EL (cell line): ENCODE results near the gene RMND1.
A peak's percentile ranks its signal among the peaks of the same experiment; 100 is the strongest.
"Not testable (repeated sequence)": the region's sequence is repeated elsewhere in the genome, so short reads cannot be mapped to it uniquely, and the experiment has no call there.

Experiments used
- DNase-seq: peaks from one replicate; pipeline ENCODE4 v3.0.0-alpha.2; 2016

RMND1 gene

DNA sequence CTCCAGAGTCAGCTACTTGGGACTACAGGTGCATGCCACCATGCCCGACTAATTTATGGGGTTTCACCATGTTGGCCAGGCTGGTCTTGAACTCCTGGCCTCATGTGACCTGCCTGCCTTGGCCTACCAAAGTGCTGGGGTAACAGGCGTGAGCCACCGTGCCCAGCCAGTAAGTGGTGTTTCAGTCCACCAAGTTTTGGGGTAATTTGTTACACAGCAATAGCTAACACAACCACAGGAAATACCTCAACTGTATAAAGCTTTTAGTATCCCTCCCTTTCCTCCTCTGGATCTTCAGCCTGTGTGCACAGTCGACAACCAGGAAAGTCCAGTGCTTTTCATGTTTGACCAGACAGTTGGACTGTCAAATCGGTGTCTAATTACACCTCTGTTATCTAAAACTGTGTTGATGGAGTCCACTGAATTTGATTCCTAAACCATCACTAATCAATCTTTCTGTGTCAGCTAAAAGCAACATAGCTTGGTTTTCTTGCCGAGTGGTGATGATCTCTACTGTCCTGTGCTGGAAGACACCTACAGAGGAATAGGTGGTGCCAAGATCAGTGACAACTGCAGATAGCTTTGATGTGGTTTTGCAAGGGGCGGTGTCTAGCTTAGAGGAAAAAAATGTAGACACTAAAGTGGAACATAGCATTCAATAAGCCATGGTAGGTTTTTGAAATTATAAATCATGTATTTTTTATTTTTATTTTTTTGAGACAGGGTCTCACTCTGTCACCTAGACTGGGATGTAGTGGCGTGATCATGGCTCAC lies 38.4 kb downstream of the RMND1 start:
- no peak for DNase-seq

DNA sequence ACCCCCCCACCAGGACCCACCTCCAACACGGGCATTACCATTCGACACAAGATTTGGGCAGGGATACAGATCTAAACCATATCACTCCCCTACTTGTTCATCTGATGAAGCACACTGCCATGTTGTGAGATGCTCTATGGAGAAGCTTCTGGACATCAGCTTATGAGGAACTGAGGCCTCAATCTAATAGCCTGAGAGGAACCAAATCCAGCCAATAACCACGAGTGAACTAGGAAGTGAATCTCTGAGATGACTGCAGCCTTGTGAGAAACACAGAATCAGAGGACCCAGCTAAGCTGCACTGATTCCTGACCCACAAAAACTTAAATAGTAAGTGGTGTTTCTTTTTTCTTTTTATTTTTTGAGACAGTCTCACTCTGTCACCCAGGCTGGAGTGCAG lies 39.0 kb downstream of the RMND1 start:
- no peak for DNase-seq

DNA sequence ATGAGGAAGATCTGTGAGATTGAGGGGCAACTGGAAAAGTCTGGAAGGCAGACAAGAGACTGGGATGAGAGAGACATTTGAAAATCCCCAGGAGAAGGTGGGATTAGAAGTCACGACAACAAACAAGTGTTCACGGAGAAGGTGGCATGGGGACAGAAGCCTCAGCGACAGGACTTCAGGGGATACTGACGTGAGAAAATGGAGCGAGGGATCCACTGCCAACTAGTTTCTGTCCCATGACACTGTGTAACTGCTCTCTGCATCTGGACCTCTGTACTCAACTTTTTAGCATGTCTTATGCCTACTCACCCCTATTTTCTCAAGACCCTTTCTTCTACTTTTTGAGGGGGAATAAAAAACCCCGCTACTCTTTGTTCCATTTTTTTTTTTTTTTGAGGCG lies 42.2 kb downstream of the RMND1 start:
- DNase-seq: no peak

DNA sequence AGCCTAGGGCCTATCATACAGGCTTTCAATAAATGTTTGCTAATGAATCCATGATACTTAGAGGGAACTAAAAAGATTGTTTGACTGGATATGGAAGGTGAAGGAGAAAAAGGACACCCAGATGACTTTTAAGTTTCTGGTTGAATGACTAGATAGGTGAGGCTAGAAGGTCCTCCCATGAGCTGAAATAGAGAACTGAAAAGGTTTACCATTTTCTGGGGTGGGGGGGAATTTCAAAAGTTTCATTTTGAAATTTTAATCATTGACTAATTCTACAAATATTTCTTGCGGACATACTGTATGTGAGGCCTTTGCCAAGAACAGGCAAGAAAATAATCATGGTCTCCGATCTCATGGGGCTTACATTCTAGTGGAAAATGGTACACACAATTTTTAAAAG lies 42.7 kb downstream of the RMND1 start:
- DNase-seq: no peak

DNA sequence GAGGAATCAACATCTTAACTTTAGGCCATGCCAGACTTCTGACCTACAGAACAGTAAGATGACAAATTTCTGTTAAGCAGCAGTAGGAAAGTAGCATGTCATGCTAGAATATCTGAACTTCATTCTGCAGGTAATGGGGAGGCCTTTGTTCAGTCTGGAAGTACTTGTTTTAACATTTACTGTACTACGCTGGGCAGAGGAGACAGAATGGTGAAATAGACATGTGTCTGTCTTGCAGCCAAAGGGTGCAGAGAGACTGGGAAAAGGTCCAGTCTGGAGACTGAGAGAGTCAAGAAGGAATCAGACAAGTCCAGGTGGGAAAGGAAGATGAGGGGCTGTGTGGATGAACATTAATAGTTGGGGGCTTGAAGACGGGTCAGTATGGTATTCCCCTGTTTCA lies 43.1 kb downstream of the RMND1 start:
- no peak for DNase-seq

DNA sequence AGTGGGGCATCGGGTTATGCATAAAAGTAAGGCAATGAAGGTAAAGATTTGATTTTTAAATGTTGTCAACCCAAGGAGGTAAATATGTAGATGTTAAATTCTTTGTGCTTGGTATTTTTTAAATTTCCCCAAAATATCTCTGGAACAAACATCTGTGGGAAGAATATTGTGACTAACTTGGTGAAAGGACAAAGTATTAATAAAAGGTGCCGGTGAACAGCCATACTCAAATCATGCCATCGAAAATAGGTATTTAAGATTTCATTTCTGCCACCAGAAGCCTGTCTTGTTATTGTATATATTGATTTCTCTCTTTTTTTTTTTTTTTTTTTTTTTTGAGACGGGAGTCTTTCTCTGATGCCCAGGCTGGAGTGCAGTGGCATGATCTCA lies 48.0 kb downstream of the RMND1 start:
- DNase-seq: no peak

DNA sequence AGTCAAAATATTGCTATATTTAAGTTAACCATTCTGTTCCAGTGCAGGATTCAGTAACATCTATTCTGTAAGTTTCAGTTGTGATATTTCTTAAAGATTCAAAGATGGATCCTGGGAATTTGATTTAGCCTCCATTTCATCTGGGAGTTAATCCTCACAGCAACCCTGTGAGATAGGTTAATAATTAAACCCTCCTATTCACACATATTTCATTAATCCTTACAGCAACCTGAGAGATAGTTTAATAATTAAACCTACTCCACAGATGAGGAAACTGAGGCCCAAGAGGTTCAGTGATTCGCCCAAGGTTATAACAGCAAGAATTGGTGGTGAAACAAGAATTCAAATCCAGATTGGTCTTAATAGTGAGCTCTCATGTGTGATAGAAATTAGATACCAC lies 49.7 kb downstream of the RMND1 start:
- no peak for DNase-seq

DNA sequence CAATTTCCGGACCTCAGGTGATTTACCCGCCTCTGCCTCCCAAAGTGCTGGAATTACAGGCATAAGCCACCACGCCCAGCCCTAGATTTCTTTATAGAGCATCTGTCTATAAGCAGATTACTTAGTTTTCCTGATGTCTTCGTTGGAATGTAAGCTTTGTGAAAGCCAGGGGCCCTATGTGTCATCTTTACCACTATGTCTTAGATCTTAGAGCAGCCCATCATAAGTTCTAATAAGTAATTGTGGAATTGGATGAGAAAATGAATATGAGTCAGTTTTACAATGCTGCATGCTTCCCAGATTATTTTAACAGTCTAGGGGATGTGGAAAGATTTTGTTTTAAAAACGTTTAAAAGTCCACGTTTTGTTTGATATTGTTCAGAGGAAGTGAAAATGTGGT lies 51.5 kb downstream of the RMND1 start:
- peak; percentile 81 for DNase-seq

DNA sequence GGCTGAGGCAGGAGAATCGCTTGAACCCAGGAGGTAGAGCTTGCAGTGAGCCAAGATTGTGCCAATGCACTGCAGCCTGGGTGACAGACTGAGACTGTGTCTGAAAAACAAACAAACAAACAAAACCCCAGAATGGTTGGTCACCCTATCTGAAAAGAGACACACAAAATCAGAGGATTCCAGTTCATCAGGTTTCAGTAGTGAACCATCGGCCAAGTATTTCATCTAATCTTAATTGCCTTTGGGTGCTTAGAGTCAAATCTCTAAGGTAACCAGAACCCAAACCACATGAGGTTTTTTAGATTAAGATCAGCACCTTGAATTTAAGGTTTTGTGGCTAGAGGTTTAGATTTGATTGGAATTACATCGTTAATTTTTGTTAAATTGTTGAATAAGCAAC lies 52.2 kb downstream of the RMND1 start:
- no peak for DNase-seq

DNA sequence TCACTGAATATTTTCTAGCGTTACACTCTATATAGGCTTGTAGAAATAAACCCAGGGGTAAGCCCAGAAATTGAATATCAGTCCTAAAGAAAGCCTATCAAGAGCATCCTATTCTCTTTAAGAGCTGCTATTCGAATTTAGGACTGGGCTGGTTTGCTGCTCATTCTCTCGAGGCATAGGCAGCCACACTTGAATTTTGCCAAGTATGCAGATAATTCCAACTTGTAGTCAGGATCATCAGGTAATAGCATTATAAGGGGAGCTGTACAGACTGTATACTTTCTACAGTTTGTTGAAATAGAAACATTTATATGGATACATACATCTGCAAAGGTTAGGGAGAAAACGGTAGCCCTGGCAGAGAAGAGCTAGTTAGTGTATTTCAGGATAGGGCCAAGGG lies 58.5 kb downstream of the RMND1 start:
- no peak for DNase-seq

DNA sequence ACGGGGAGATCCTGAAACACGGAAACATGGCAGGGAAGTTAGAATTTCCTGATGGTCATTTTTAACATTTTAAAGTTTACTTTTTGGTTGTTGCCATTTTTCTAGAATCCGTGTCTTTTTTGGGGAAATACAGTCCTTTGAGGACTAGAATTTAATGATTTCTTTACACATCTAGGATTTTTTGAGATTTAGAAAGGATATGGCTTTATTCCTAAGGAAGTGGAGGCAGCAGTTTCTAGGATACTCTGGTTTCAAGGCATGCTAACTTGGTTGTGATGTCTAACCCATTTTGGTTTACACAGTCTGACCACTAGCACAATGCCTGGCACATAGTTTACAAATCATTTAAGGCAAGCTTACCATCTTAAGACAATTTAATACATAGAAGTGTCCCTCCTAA lies 59.5 kb downstream of the RMND1 start:
- DNase-seq: no peak

DNA sequence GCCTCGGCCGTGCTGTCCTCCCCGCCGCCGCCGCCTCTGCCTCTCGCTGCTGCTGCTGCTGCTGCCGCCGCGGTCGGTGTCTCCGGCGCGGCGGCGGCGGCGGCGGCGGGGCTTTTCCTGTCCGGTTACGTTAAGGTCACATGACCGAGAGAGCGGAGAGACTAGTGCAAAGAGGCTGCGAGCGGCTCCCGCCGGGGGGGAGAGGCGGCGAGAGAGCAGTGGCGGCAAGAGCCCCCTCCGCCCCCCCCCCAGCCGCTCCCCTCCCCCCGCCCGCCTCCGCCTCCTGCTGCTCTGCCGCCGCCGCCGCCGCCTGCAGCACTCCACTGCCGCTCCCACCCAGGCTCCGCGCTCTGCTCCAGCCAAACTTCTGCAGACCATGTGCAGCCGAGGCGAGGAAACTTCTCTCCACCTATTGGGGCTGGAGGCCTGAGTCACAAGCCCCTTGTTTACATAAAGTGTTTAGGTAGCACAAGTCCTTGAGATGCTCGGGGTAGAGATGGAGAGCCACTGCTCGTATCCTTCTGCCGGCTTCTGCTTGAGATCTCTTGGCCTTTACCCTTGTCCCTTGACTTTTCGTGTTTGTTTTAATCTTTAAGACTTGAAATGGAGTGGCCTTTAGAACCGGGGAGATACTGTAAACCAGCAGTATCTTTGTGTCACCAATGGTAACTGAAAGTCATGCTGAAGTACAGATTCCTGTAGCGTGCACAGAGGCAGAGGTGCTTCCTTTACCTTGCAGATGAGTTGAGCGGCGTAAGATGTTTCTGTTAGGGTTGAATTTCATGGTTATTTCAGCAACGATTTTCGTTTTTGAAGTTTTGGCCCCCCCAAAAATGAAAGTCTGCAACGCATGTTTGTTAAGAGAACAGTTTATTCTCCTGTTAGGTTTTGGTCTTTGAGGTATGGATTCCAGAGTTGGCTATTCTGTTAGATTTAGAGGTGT lies 60.2 kb downstream of the RMND1 start, which contains the start of gene ZBTB2:
Gene ZBTB2 (minus strand): TSS at position 89 of the 943 bp plus-strand sequence. CDS start 17,922 bp downstream, outside the sequence.
- DNase-seq: peak; percentile 80

DNA sequence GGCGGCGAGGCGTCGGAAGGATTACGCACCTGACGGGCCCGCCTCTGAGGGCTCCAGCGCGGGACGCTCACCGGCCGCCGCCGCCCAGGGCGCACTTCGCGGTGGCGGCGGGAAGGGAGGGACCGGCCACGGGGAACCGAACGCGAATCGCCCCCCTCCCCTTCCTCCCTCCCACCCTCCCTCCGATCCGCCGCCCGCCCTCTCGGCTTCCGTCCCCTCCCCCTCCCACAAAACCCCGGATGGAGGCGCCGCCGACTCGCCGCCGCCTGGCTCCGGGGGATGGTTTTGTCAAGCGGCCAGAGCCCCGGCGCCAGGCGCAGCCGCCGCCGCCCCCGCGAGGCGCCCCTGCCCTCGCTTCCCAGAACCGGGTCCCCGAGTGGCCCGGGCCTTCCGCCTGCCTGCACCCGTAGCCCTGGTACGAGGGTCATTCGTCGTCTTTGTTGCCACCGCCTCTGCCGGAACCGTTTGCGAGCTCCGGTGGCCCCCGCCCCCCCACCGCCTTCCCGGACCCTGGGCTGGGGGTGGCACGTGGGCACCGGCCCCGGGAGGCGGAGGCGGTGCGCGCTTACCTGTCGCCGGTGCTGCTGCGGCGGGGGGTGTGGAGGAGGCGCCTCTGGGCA lies 61.0 kb downstream of the RMND1 start:
- peak; percentile 69 for DNase-seq

DNA sequence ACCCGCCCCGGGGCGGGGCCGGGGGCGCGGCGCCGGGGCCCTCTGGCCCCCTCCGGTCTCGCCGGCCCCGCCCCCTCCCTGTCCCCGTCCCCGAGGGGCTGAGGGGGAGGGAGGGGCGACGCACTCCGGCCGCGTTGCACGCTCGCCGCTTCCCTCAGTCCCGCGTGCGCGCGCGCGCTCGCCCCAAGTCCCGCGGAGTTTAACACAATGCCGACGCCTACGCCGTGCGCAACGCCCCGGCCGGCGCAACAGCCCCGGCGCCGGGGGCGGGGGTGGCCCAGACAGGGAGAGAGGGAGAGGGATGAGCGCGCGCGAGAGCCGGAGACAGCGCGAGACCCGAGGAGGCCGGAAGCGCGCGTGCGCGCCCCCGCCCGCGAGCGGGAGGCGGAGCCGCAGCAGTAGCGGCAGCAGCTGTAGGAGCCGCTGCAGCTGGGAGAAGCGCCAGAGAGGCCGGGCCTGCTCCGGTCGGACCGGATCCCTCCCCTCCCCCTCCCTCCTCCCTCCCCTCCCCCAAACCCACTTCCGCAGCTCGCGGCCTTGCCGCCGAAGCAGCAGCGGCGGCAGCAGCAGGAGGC lies 61.6 kb downstream of the RMND1 start:
- DNase-seq: peak; percentile 100

DNA sequence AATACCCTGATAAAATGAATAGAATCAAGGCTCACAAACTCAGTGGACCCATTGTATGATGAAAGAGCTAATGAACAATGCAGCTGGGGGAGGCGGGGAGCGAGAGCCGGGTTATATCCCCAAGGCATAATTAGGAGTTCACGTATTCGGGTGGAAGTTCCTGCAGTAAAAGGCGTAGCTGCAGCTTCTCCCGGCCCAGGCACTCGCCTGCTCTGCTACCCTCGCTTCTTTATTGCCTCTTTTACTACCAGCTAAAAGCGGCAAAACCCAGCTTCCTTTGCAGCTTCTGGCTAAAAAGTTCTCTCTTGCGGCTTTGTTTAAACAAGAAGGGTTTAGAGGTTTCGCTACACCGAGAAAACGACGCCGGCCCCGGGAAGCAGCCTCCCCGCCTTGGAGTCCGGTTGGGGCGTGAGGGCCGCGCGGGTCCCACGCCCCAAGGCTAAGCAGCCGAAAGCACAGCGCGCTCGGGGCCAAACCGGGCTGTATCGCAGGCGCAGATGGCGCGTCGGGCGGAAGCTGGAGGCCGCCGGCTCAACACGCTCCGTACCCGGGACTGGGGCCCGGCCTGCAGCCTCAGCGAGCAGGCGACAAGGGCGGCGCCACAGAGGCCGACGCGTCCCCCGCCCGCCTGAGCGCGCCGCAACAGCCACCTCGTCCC lies 62.2 kb downstream of the RMND1 start:
- peak; percentile 82 for DNase-seq

DNA sequence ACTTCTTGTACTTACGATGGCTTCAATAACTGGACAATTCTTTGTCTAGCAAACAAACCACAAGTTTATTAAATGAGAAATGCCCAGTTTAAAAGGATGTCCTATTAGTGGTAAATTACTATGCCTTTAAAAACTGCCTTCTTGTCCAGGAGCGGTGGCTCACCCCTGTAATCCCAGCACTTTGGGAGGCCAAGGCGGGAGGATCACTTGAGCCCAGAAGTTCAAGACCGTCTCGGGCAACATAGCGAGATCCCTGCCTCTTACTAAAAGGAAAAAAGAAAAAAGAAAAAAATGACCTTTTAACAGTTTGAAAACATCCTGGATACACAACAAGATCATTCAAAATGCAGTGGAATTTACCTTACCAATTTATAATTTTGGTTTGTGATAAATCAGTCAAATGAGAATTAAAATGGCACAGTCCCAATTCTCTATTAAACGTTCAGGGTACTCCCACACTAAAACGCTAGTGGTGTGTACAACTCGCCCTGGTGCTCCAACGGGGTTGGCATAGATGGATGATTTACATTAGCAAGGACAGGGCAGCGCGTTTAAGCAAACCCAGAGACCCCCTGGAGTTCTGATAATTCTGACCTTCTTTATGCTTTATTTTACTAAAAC lies 62.8 kb downstream of the RMND1 start:
- no peak for DNase-seq

DNA sequence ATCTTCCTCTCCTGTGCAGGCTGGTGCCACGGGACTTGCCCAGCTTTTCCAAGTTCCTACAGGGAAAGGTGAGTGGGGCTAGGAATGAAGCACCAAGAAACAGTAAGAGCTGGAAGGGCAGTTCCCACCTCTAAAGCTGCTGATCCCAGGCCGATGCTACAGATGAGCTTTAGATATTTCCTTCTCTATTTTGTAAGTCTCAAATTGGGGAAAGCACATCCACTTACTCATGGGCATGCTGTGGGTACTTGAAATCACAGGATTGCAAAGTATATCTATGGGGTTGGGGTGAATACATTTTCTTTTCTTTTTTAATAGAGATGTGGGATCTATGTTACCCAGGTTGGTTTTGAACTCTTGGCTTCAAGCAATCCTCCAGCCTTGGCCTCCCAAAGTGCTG lies 63.7 kb downstream of the RMND1 start:
- DNase-seq: no peak

DNA sequence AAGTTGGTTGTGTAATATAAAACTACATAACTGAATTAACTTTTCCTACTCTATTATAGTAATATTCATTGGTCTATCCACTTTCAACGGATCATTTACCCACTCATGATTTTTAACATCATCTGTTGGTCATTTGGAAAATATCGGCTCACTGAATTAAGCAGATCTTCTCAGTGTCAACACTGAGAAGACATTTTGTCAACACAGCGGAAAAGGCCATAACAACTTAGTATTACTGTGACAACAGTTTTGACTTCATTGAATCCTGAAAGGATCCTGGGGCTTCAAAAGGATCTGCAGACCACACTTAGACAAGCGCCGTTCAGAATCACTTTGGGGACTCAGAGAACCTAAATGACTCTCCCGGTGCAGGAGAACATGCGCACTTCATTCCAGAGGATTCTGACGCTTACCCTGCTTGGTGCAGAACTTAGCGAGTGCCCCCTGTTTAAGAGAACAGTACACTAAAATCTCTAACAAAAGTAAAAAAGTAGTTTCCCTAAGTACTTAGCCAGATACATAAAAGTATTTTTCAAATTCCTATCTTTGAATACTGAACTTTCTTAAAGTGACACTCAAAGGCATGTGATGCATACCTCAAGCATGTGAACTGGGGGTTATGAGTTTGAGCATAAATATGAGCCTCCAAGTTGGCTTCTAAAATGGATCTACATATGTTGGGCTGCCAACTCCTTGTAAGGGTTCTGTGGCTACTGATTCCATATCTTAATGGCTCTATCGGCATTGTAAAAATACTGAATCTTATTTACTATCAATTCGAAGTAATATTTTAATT lies 64.6 kb downstream of the RMND1 start:
- peak; percentile 82 for DNase-seq

DNA sequence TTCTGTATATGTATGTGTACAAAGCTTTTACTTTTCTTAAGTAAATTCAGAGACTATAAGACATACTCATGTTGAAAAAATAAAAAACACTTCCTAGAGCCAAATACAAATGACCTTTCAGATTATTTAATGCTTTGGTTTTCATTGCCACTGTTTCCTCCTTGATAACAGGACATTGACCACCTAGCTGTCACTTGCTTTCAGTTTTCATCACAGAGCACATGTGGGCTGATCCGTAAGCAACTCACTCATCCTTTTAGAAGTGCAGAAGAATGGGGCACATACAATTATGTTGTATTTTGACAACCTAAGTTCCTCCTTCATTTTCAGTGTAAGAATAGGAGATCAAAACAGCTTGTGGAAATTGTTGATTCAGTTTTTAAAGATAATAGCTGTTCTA lies 66.7 kb downstream of the RMND1 start:
- DNase-seq: no peak

DNA sequence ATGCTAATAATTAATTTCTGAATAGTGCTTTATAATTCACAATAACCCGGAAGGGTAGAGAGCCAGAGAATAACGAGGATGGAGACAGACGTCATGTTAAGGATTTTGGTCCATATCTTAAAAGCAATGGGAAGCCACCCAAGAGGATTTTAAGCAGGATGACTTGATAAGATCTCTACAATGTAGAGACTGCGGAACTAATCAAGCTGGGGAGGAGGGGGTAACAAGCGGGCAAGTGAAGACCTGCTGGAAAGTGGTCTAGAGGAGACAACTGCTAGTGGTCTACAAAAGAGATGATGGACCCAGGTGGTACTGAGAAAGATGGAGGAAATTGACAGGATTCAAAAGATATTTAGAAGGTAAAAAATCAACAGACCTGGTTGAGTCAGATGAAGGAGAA lies 67.8 kb downstream of the RMND1 start:
- no peak for DNase-seq

DNA sequence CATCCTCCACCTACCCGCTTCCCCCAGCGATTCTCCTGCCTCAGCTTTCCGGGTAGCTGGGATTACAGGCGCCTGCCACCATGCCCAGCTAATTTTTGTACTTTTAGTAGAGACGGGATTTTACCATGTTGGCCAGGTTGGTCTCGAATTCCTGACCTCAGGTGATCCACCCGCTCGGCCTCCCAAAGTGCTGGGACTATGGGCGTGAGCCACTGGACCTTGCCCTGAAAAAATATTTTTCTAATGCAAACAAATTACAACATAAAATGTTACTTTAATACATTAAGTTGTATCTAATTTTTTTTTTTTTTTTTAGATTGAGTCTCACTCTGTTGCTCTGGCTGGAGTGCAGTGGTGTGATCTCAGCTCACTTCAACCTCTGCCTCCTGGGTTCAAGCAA lies 69.3 kb downstream of the RMND1 start:
- DNase-seq: not testable (repeated sequence)
